Fibroblast of lung (primary cell): Measurements from ENCODE around the gene MEIS2. TPM values are rescaled to one million over a fixed set of nuclear protein-coding genes. Genes with fewer than 3 reads are reported as not detected.

Source experiments
- DNase-seq, 2 donors: peaks; one replicate each; pipeline versions ENCODE4 v3.0.0 to v3.0.0-alpha.2; 2010; ENCODE audit warnings: low read depth in 2 of 2
- H2AFZ ChIP-seq: 2 replicates; pipeline ENCODE4 v1.5.1; 2012; ENCODE audit warnings: low read length, control low read depth, inconsistent platforms
- H3K27ac ChIP-seq: 2 replicates; pipeline ENCODE4 v1.5.1; 2011; ENCODE audit warnings: low read length, control low read depth; ENCODE audit not compliant: insufficient read depth
- H3K27me3 ChIP-seq: 2 replicates; pipeline ENCODE4 v1.5.1; 2011; ENCODE audit warnings: mild to moderate bottlenecking, low read length; ENCODE audit not compliant: control insufficient read depth, insufficient read depth
- H3K36me3 ChIP-seq: 2 replicates; pipeline ENCODE4 v1.5.1; 2011; ENCODE audit warnings: low read length; ENCODE audit not compliant: control insufficient read depth, insufficient read depth
- H3K4me1 ChIP-seq: 2 replicates; pipeline ENCODE4 v1.5.1; 2011; ENCODE audit warnings: low read length; ENCODE audit not compliant: control insufficient read depth, insufficient read depth; ENCODE audit errors: extremely low read depth
- H3K4me2 ChIP-seq: 2 replicates; pipeline ENCODE4 v1.5.1; 2011; ENCODE audit warnings: low read length, control low read depth; ENCODE audit not compliant: insufficient read depth; ENCODE audit errors: extremely low read depth
- H3K4me3 ChIP-seq, 4 experiments: fragments of 200-600 bp in 1 of 4; sonication (generic) in 1 of 4; replicated peaks in 1 of 4; 2 replicates each; pipeline ENCODE4 v1.5.1; 2011 to 2016; ENCODE audit warnings: low read length in 4 of 4, low read depth in 3 of 4, mild to moderate bottlenecking in 3 of 4, control low read depth in 2 of 4, inconsistent platforms in 1 of 4, mixed read lengths in 1 of 4; ENCODE audit not compliant: insufficient read depth in 1 of 4; ENCODE audit errors: control extremely low read depth in 1 of 4
- H3K79me2 ChIP-seq: 2 replicates; pipeline ENCODE4 v1.5.1; 2012; ENCODE audit warnings: mild to moderate bottlenecking, low read length, inconsistent platforms; ENCODE audit not compliant: control insufficient read depth, insufficient read depth
- H3K9ac ChIP-seq: 2 replicates; pipeline ENCODE4 v1.5.1; 2011; ENCODE audit warnings: mild to moderate bottlenecking, low read length, control low read depth; ENCODE audit not compliant: insufficient read depth
- H3K9me3 ChIP-seq: 2 replicates; pipeline ENCODE4 v1.5.1; 2012; ENCODE audit warnings: low read depth, low read length; ENCODE audit not compliant: control insufficient read depth, insufficient read depth
- H4K20me1 ChIP-seq: 2 replicates; pipeline ENCODE4 v1.5.1; 2011; ENCODE audit warnings: low read length; ENCODE audit not compliant: control insufficient read depth, insufficient read depth; ENCODE audit errors: extremely low read depth
- CTCF ChIP-seq, 2 donors: IDR thresholded peaks in 1 of 2; conservative IDR thresholded peaks in 1 of 2; 1 replicate in 1 of 2; 2 replicates in 1 of 2; pipeline ENCODE4 v1.5.1; 2011 to 2012; ENCODE audit warnings: low read length in 2 of 2, control low read depth in 1 of 2, inconsistent platforms in 1 of 2, low read depth in 1 of 2, mild to moderate bottlenecking in 1 of 2
- EZH2 ChIP-seq: IDR thresholded peaks from 2 replicates; pipeline ENCODE4 v1.5.1; 2012; ENCODE audit warnings: low read length, control low read depth, mild to moderate bottlenecking; ENCODE audit errors: missing control alignments
- polyA plus RNA-seq, 2 donors: library from polyadenylated mRNA; depleted of rRNA in 1 of 2; stranded (reverse) in 1 of 2; unstranded in 1 of 2; fragments of >200 nt; gene quantifications; 2 replicates each; pipeline ENCODE4 v1.2.1, GENCODE V29; 2011 to 2012; ENCODE audit warnings: missing spikeins in 1 of 2
- total RNA-seq: library from RNA; depleted of rRNA; stranded (reverse); fragments of >200 nt; gene quantifications from 2 replicates; pipeline ENCODE4 v1.2.1, GENCODE V29; 2014

The MEIS2 gene
- total and polyA plus RNA-seq, 2 donors (not counting 1 experiment from before 2014, with no cell fraction given) = 31.0 to 37.1 TPM

DNA sequence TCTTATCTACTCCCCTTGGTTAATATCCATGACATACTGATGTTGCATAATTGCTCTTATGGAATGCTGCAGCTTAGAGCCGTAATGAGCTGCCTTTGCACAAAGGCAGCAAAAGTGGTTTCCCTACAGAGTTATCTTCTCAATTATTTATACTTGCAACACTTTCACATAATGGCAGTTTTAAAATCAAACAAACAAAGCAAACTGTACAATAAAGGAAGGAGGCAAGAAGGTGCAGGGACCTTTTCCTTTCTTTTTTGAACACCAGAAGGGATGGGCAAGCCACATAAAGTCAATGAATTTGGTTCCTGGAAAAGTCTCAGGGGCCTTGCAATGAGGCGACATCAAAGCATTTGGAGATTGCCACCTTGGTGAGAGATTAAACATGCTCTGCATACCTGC is 188.0 kb downstream of the MEIS2 start:
- no peaks in the 10 kb centered on the region for H3K79me2 ChIP-seq
- DNase-seq = peak; percentile 42 to 61
- TF ChIP-seq EZH2 (no peak), CTCF (conservative IDR thresholded peaks at IDR 0.05 in 1 of 2, IDR thresholded peaks at IDR 0.05 in 1 of 2; ENCODE audit: low read depth in 1 of 2, low read length in 2 of 2) (no peak)

DNA sequence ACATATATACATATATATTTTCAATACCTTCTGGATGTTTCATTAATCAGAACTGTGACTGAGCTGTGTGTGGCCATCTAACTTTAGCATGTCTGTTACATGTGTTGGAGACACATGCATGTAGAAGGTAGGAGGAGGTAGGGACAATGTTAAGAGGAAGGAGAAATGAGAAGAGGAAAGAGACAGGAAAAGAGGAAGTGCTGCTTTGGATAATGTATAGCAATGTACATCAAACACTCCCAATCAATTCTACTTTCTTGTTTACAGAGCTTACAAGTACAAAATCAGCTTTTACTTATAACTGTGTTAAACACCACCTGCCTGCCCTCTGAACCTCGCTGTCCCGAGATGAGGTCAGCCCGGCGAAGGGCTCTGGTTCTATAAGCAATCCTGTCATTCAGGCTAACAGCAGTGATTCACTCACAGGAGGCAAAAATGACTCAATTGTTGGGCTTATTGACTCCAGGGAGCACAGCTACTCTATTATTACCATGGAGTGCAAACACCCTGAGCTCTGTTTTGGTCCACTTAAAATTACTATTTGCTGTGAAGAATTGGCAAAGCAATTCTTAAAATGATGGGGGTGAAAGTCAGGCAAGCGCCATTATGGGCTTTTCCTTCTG is 188.9 kb downstream of the MEIS2 start:
- Histone ChIP-seq H3K9me3 (no peaks in the 10 kb centered on the region), H3K9ac (no peak overlapping the region), H3K4me1 (peaks cover 5% of the 10 kb centered on the region), H3K27me3 (no peaks in the 10 kb centered on the region), H3K4me3 (no peak overlapping the region), H3K27ac (no peak overlapping the region), H3K79me2 (no peaks in the 10 kb centered on the region), H3K4me2 (no peak overlapping the region), H3K36me3 (no peaks in the 10 kb centered on the region), H2AFZ (no peak overlapping the region), H4K20me1 (no peaks in the 10 kb centered on the region)
- peak; percentile 42 to 80 for DNase-seq
- TF ChIP-seq CTCF (conservative IDR thresholded peaks at IDR 0.05 in 1 of 2, IDR thresholded peaks at IDR 0.05 in 1 of 2; ENCODE audit: low read depth in 1 of 2, low read length in 2 of 2) (no peak), EZH2 (no peak)

More for the DNA sequence above, 188.0 kb downstream of the MEIS2 start:
- no peak overlapping the region for H3K4me2 ChIP-seq
- H3K27ac ChIP-seq = no peak overlapping the region
- H3K27me3 ChIP-seq = no peaks in the 10 kb centered on the region
- H3K4me1 ChIP-seq = peaks cover 5% of the 10 kb centered on the region
- H3K9ac ChIP-seq = no peak overlapping the region
- H3K4me3 ChIP-seq = no peak overlapping the region
- H2AFZ ChIP-seq = no peak overlapping the region
- no peaks in the 10 kb centered on the region for H4K20me1 ChIP-seq
- H3K9me3 ChIP-seq = no peaks in the 10 kb centered on the region
- H3K36me3 ChIP-seq = no peaks in the 10 kb centered on the region

DNA sequence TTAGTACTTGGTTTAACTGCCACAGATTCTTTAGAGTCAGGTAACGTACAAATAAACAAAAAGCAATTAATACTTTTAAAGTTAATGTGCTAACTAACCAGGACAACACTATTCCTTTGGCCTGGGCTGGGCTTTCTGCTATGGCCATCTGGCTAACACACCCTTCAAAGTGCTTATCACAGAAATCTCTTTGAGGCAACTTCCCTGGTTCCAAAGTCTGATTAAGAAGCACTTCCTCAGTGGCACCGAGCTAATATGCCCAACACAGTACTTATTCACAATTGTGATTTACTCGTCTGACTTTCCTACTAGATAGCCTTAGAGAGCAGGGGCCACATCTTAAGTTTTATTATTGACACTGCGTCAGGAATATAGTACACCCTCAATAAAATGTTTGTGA is 191.4 kb downstream of the MEIS2 start:
- Histone ChIP-seq H3K27ac (no peak overlapping the region), H3K36me3 (no peaks in the 10 kb centered on the region), H3K4me1 (peaks cover 5% of the 10 kb centered on the region), H3K27me3 (no peaks in the 10 kb centered on the region), H3K4me3 (no peak overlapping the region), H3K4me2 (no peak overlapping the region), H3K9ac (no peak overlapping the region), H3K79me2 (no peaks in the 10 kb centered on the region), H3K9me3 (no peaks in the 10 kb centered on the region), H2AFZ (no peak overlapping the region), H4K20me1 (no peaks in the 10 kb centered on the region)
- no peak for DNase-seq
- TF ChIP-seq EZH2 = no peak
- TF ChIP-seq CTCF (conservative IDR thresholded peaks at IDR 0.05 in 1 of 2, IDR thresholded peaks at IDR 0.05 in 1 of 2; ENCODE audit: low read depth in 1 of 2, low read length in 2 of 2) = no peak
